Stimulated activated CD4-positive, alpha-beta T cell treated with anti-CD3 and anti-CD28 coated beads, TNF-alpha, amount 100 ng/mL, for 48 hours (primary cell): Measurements from ENCODE around the gene NOP56.
"Not testable (repeated sequence)": the region's sequence is repeated elsewhere in the genome, so short reads cannot be mapped to it uniquely, and the experiment has no call there.

Experiments
- DNase-seq, 3 donors: peaks; one replicate each; pipeline ENCODE4 v3.0.0-alpha.2; 2020; ENCODE audit warnings: low read depth in 3 of 3

The NOP56 gene

DNA sequence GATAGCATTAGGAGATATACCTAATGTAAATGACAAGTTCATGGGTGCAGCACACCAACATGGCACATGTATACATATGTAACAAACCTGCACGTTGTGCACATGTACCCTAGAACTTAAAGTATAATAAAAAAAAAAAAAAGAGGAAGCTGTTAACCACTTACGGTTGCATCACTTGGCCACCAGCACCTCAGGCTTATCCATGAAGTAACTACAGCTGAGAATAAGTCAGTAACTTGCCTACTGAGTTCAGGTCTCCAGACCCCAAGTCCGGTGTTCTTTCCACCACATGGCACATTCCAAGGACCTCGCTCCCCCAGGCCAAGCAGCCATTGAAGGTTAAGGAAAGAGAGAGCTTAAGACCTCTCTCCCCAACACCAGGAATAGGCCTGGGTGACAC lies 32.4 kb downstream of the NOP56 start:
- not testable (repeated sequence) for DNase-seq

DNA sequence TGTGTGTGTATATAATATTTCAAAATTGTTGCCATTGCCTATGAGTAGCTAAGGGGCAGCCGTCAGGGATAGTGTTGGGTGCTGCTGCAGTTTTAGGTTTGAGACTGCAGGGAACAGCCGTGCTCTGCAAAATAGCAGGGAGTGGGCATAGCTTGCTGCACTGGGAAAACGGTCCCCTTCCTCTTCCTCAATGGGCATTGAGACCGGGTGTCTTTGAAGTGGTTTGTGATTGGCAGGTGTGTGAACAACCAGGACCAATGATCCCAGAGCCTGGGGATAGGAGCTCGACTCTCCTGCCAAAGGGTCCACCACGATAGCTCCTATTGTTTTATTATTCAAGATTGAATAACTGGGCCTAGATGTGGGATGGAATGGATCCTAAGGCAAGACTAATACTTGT lies 35.1 kb downstream of the NOP56 start:
- DNase-seq = no peak

DNA sequence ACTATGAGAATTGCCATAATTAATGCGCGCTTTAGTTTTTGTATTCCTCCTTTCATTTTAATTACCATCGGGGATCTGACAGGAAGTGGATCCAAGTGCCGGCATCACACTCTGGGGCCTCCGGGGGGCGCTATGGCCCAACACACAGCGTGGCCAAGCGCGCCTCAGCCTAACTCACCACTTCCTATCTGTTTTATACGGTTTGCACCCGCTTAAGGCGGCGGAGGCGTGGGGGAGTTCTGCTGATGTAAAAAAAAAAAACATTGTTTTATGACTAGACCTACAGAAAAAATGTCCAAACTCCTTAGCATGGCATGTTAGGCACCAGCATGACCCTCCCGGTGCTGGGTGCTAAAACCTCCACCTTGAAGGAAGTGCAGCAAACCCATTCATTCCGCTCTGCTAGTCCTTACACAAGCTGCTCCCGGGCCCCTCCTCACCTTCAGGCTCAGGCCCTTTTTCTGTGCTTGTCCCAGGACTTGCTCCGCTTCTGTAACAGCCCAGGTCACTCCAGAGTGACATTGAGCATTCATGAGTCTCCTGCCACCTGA lies 35.7 kb downstream of the NOP56 start:
- peak; percentile 56 to 79 (median 61) for DNase-seq

DNA sequence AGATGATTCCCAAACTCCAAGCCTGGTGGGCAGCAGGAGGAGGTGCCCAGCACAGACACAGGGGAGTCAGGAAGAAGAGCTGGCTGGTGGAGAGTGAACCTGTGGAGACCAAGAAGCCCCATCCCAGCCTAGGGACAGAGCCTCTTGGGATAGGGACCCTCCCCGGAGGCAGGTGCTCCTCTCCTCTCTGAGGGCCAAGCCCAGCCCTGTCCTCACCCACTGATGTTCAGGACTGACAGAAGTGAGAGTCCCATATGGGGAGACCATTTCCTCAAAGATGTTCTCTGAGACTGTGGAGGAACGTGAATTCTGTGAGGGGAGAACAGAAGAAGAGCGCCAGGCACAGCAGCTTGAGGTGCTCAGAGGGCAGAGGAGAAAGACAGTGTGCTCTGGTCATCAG lies 37.8 kb downstream of the NOP56 start:
- DNase-seq = no peak

DNA sequence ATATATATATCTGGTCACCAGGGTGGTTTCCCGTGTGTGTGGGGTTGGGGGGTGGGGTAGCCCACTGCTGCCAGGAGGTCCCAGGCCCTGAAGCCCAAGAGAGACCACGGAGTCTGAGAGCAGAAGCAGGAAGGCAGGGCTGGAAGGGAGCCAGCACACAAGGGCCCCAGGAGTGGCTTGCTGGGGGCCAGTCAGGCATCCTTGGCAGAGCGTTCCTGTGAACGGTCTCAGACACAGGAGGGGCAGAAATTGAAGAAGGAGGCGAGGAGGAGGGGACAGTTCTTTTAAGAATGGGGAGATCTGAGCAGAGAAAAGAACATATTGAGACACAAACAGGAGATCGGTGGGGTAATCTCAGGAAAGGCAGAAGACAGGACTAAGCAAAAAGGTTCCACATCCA lies 38.3 kb downstream of the NOP56 start:
- DNase-seq = no peak

DNA sequence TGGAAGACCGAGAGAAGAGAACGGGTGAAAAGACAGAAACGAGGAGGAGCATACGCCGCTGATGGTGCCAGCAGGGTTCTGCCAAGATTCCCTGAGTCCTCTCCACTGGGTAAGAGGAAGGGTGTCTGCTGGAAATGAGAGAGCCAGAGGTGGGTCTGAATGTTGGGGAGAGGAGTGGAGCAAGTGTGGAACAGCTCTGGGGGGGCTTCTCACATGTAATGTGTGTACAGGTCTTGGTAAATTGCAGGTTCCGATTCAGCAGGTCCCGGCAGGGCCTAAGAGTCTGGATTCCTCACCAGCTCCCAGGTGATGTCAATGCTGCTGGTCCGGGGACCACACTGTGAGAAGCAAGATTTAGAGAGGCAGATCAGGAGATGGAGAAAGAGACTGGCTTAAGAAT lies 38.7 kb downstream of the NOP56 start:
- DNase-seq = no peak

DNA sequence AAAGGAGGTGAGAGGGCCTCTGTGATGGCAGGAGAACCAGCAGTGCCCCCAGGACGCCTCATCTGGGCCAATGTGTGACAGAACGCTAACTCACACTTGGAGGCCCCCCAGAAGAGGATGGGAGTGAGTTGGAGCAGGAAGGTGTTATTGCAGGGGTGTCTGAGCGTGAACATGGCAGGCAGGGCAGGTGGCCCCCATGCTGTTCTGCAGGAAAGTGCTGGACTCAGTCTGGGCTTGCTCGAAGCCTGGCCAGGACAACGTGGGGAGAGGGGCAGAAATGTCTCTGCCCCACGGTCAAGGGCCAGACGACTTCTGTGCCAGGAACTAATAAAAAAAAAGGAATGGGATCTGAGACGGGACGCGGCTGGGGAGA lies 39.2 kb downstream of the NOP56 start:
- DNase-seq = no peak

DNA sequence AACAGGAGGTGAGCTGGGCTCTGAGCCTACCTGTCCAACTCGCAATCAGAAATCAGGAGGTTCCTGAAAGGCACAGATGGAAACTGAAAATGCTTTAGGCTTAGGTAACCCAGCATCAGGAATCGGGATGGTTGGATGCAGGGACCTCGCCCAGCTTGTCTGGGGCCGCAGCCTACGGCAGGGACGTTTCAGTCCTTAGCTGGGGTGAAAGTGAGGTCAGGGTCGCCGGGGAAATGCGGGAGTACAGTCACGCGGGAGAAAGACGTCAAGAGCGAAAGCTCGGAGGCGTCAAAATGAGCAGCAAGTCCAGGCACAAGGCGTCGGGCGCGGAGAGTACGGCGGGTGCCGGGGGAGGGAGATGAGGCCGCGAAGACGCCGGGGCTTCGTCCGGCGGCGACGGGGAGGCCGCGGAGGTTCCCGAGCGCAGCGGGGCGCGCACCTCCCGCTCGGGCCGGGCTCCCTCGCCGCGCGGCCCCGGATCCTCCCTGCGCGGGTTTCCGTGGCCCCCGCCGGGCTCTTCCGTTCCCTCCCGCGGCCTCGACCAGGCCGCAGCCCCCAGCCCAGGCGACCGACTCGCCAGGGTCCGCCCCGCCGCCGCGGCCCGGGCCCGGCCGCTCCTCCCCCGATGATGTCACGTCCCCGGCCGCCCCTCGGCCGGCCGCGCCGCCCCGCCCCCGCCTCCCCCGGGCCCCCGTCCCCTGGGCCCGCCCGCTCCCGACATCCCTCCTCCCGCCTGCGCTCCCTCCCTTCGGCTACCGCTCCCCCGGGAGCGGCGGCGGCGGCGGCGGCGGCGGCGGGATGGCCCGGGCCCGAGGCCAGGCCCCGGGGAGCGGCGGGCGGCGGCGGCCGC lies 39.8 kb downstream of the NOP56 start, which contains the start of gene EBF4:
Gene EBF4, plus strand, starts transcription at position 745 of the 850 bp plus-strand sequence. CDS start 866 bp downstream, outside the sequence.
- no peak for DNase-seq

DNA sequence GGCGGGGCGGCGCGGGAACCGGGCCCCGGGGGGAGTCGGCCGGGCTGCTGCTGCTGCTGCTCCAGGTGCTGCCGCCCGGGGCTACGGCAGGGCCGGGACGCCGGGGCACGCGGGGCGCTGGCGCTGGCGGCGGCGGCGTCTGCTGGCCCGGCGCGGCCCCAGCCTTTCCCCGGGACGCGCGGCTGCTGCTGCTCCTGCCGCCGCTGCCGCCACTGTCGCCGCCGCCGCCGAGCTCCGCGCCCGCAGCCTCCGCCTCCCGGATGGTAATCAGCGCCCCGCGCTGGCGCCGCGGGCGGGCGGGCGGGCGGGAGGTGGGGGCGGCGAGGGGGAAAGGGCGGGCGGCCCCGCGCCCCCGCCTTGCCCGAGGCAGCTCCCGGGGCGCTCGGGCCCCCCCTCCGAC lies 40.5 kb downstream of the NOP56 start:
- DNase-seq = no peak

DNA sequence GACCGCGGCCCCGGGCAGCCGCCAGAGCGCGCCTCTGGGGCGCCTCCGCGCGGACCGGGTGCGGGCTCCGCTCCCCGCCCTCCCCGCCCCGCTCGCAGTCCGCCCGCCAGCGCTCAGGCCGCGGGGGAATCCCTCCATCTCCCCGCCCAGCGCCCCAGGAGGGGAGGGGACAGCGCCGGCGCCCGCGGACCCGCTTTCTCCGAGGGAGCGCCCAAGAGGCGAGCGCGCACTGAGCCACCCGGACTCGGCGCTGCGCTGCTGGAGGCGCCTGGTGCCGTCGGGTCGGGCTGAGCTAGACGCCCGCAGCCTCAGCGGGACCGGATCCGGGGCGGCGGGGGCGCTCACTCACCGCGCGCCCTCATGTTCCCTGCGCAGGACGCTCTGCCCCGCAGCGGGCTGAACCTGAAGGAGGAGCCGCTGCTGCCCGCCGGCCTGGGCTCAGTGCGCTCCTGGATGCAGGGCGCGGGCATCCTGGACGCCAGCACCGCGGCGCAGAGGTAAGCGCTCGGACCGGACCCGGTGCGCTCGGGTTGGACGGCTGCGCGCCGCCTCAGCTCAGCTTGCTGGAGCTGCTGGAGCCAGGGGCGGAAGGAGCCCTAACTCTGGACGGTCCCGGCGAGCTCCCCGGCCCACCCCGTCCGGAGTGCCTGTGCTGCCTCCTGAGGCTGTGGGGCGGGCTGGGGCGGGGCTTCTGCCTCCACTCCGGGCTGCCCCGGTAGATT lies 41.0 kb downstream of the NOP56 start:
- DNase-seq = peak in 2 of 3 donors; percentile 3 to 13

DNA sequence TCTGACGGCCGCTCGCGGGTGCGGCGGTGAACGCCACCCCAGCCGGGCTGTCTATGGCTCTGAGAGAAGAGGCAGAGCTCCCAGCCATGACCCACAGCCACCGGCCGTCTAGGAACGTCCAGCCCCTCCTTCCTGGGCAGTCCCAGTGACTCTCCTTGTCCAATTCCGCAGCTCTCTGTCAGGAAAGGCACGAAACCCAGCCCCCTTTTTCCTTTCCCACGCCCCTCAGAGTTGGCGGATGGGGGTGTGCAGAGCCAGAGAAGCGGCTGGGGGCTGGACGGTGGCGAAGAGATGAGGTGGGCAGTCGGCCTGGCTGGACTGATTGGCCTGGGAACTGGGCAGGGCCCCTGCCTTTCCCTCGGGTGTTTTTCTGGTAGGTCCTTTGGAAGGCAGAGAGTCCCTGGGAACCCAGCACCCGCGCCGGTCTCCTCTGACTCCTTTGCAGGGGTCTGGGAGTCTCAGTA lies 41.6 kb downstream of the NOP56 start:
- DNase-seq = no peak

DNA sequence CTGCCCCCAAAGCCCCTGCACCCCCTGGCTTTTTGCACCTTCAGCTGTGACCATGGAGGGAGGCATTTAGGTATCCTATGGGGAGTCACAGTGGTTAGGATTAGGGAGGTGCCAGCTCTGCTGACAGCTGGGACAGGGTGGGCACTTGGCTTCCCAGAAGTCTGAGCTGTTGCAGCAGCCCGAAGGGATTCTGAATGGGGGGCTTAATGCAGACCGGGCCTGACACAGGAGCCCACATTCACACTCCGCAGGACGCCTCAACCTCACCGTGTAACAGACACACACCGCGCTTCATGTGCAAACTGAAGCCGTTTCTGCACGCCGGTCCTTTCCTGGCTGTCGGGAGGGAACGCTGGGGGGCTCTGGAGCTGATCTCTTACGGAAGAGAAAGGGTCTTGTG lies 42.1 kb downstream of the NOP56 start:
- no peak for DNase-seq

DNA sequence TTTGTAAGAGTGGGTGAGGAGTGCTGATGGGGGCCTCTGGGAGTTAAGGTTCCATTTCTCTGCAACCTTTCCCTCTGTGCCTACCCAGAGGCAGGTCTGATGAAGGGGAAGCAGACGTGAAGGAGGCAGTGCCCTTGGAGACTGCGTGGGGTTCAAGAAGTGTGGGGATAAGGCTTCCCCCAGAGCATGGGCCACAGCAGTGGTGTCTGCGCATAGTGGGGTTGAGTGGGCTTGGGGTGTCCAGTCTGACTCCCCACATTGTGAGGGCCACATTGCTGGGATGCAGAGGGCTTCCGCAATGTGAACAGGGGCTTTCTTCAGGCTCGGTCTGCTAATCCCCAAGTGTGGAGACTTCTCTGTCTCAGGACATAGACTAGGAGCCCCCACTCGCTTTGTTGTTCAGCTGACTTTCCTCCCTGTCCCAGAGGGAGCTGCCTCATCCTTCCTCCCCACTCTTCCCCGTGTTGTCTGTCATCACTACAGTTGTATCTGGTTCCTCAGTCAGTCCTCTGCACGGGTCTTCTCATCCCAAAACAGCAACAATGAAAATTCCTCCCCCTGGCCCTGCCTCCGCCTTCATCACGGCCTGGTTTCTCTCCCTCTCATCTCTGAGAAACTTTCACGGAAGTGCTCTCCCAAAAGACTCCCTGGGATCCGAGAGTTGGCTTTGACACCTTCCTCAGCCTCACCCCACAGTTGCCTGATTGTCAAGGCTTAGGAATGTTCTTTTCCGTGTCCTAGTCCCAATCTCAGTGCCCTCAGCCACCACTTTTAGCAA lies 43.0 kb downstream of the NOP56 start:
- no peak for DNase-seq

DNA sequence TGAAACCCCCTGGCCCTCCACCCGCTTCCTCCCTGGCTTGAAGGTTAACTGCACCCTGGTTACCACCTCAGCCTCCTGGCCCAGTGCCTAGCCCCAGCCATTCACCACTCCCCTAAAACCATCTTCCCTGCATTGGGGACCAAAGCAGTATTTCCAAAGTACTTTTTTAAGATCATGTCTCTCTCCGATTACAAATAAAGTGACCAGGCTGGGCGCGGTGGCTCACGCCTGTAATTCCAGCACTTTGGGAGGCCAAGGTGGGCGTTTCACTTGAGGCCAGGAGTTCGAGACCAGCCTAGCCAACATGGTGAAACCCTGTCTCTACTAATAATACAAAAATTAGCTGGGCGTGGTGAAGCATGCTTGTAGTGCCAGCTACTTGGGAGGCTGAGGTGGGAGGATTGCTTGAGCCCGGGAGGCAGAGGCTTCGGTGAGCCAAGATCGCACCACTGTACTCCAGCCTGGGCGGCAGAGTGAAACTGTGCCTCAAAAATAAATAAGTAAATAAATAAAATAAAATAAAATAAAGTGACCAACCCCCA lies 43.6 kb downstream of the NOP56 start:
- not testable (repeated sequence) for DNase-seq

DNA sequence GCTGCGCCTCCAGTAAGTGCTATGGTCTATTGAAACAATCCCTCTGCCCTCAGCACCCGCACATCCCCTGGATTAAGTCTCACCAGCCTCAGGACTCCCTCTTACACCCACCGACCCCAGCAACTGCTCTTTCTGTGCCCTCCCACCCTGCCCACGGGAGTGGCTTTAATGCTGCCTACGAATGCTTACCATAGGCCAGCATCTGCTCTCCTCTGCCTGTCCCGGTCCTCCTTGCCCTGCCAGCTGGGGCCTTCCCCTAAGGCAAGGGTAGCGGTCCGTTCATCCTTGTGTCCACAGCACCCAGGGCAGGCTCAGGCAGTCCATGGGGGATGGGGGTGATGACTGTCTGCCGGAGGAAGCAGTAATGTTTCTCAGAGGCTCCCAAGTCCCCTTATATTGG lies 44.2 kb downstream of the NOP56 start:
- DNase-seq = no peak

DNA sequence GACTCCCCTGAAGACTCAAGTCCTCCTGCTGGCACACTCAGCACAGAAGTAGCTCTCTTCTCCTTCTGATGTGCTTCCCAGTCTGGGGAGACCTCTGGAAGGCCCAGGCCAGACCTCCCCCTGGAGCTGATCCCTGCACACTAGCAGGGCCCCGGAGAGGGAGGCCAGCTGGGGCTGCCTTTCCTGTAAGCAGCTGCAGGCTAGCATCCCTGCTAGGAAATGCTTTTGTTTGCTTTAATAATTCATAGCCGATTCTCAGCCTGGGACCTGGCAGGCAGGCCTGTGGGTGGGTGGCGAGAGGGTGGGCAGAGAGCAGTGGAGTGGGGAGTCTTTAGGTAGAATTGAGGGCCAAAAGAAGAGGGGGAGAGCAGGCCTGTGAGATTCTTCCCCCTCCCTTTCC lies 45.3 kb downstream of the NOP56 start:
- no peak for DNase-seq

DNA sequence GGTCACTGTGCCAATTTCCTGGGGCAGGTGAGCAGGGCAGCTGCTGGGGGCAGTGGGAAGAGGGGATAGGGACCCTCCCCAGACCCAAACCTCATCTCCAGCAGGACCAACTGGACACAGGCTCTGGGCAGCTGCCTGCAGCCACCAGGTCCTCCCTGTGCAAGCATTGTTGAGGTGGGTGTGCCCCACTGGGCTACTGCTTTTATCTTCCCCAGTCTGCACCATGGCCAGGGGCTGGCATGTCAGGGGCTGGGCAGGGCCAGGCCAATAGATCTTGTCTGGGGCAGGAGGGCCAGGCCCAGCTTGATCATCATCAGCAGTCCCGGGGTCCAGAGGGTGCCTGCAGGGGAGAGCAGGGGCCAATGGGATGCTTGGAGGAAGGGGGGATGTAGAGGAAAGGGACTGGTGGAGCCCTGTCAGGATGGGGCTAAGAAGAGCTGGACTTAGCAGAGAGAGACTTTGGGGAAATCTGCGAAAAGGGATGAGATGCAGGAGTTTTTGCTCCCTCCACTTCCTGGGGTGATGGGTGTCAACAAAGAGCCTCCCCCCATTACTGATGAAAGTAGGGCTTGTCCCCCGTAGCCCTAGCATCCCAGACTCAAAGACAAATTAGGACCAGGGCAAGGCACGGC lies 45.9 kb downstream of the NOP56 start:
- no peak for DNase-seq

DNA sequence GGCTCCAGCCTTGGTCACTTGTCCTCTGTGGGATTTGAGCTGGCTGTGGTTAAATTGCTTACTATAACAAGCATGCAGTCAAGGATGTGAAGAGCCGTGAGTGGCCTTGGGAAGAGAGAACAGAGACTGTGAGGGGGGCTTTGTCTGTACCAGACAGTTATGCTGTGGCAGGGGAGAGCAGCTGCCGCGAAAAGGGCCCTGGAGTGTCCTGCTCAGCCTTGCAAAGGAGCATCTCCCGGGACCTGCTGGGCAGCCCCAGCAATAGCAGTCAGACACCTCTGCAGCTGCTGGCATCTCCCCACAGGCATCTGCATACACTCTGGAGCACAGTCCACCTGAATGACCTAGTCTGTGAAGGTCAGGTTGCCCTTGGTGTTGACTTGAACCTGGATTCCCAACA lies 46.5 kb downstream of the NOP56 start:
- DNase-seq = no peak

DNA sequence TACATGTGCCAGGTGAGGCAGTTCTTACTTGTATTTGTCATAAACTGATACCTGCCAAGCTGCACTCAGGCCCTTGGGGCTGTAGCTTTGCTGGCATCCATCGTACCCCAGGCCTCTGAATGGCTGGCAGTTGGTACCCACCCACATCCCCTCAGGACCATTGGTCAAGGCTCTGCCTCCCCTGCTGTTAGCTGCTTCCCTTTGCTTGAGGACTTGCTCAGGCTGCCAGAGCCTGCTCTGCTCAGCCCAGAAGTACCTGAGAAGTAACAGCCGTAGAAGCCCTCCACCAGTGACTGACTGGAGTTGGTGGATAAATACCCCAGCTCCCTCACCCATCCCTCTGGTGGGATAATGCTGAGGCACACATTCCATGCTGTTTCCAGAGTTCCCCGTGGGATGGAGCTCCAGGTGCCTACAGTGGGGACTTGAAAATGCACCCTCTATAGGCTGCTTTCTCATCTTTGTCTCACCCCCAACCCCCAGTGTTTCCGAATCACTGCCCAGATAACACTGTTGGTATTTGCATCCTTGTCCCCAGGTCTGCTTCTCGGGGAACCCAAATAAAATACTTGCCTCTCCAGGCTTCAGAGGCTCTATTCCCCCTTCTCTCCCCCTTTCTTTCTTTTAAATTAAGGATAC lies 47.5 kb downstream of the NOP56 start:
- DNase-seq = no peak

DNA sequence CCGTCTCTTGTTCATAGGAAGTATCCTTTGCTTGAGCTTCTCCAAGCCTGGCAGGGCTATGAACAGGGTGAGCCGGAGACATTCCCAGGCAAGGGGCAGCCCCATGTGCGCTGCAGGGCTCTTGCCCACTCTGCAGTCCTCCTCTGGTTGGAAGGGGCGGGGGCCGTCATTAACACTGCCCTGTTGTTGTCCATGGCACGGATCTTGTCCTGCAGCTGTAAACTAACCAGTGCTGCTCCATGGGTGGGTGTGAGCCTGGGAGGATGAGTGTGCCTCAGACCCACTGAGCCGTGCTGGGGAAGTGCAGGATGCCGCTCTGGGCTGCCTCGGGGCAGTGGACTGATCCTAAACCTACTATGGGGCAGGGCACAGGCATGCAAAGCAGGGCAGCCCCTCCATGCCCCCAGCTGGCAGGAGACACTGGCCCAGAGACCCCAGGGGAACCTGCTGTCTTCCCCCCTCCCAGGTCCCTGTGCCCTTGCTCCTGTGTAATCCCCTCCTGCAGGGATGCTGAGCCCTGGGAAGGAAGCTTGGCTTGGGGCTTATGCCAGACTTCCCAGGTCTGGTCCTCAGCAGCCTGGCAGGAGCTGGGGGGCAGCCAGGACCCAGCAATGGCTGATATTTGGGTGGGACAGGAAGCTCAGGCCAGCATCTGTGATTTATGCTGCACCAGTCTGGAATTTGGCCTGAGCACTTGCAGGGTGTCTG lies 48.6 kb downstream of the NOP56 start:
- DNase-seq = no peak
